C4-2B (cell line): ENCODE results near the gene SLCO4A1.
A peak's percentile ranks its signal among the peaks of the same experiment; 100 is the strongest.

Source experiments
- H3K27ac ChIP-seq: fragments of 450-650 bp; 2 replicates; pipeline ENCODE4 v1.5.1; 2017
- CTCF ChIP-seq: fragments of 450-650 bp; conservative IDR thresholded peaks from 2 replicates; pipeline ENCODE4 v1.5.1; 2017; ENCODE audit warnings: mild to moderate bottlenecking
- ZFX ChIP-seq: fragments of 450-650 bp; IDR thresholded peaks from 2 replicates; pipeline ENCODE4 v1.6.1; 2017

SLCO4A1 gene

DNA sequence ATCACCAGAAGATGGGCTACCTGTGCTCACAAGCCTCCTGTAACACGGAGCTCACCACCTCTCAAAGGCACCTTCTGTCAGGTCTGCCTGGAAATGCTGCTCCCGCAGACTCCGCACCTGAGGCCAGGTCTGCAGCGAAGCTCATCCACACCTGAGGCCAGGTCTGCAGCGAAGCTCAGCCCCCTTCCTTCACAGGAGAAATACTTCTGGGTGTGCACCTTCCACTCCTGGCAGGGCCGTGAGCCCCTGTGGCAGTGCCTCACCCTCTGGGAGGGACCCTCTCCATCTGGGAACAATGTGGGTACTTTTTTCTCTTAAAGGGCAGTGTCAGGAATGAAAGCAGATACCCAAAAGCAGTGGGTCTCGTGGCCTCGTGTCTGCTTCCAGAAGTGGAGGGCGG is 1.4 kb upstream of the SLCO4A1 start:
- no peak for TF ChIP-seq CTCF
- no peak for TF ChIP-seq ZFX
- no peak overlapping the region for H3K27ac ChIP-seq

DNA sequence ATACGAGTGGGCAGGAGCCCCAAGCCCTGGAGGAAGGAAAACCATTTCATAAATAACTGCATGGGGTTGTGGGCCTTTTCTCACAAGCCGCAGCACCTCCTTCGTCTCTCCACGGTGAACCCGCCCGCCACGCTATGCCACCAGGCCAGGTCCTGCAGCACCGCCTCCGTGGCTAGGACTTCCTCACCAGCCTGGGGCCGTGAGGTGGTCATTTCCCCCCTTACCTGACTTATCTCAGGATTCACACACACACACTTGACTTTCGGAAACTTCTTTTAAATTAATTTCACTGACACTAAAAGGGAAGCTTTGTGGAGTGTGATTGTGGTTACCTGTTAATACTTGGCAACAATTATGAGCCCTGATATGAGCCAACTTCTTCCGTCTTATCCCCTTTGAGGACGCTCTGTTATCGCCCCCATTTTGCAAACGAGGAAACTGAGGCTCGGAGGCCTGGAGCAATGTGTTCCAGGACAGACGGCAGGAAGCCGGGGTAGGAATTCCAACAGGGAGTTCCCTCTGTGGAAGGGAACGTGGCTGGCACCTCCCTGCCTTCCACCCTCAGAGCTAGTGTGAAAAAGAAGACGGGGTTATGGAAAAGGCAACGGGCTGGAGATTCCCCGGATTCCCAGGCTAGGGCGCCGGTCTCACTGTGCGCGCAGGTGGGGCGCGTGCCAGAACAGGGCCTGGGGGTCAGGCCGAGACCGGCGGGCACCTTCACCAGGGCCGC is 817 bp upstream of the SLCO4A1 start:
- H3K27ac ChIP-seq: peak overlapping the region; percentile 89
- TF ChIP-seq CTCF (no peak), ZFX (no peak)

GRCh38 chr20:62642666-62643520 is 590 bp downstream of the SLCO4A1 start:
- H3K27ac ChIP-seq: peak overlapping the region; percentile 89

GRCh38 chr20:62643521-62644043 is 1.3 kb downstream of the SLCO4A1 start:
- H3K27ac ChIP-seq: peak overlapping the region; percentile 89
- TF ChIP-seq CTCF: no peak
- TF ChIP-seq ZFX: no peak

More at GRCh38 chr20:62642666-62643520, 590 bp downstream of the SLCO4A1 start:
- peak; percentile 93; the same call in 1 of the 2 replicates for TF ChIP-seq ZFX
- TF ChIP-seq CTCF: no peak

GRCh38 chr20:62644044-62644795 is 1.9 kb downstream of the SLCO4A1 start:
- TF ChIP-seq ZFX (no peak), CTCF (no peak)

DNA sequence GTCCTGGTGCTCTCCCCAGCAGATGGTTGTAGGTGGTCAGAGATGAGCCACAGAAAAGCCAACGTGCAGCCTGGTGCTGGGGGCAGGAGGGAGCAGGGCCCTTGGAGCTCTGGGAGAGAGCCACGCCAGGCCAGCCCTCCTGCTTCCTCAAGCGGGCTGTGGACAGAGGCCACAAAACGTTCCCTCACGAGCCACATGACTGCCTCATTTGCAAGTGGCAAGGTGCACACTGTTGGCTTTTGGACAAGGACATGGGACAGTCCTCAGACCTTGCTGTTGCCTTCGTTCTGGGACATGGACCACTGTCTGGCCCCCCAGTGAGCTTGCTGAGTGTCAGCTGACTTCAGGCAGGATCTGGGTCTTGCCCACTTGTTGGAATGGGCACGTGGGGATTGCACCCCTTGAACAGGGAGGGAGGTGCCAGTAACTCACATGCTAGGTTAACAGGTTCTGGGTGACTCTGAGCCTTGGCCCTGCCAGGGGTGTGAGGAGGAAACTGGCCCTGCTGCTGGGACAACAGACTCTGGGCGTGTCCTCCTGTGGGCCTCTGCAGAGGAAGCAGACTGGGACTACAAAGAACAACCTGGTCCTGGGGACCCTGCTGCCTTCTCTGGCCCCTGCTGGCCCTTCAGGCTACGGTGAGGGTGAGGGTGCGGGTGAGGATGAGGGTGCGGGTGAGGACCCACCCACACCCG is 2.6 kb downstream of the SLCO4A1 start:
- H3K27ac ChIP-seq: peak overlapping the region; percentile 89
- TF ChIP-seq CTCF: no peak
- no peak for TF ChIP-seq ZFX

More at GRCh38 chr20:62644044-62644795, 1.9 kb downstream of the SLCO4A1 start:
- peak overlapping the region; percentile 89 for H3K27ac ChIP-seq
